Ureter (tissue), 1 donor: ENCODE measurements around the gene IZUMO4. TPM values are rescaled to one million over a fixed set of nuclear protein-coding genes. Genes with fewer than 3 reads are reported as not detected.
"Not testable (repeated sequence)": the region's sequence is repeated elsewhere in the genome, so short reads cannot be mapped to it uniquely, and the experiment has no call there.

Experiments
- DNase-seq: peaks from one replicate; pipeline ENCODE4 v3.0.0-alpha.2; 2020; ENCODE audit warnings: low spot score
- total RNA-seq: library from RNA; stranded (reverse); gene quantifications from one replicate; pipeline ENCODE4 v1.2.4, GENCODE V29; 2023
- donor health status: DM: yes; HTN: yes; CAD: no.

The IZUMO4 gene
- total RNA-seq, 1 donor from 2014 or later = 5.9 TPM

DNA sequence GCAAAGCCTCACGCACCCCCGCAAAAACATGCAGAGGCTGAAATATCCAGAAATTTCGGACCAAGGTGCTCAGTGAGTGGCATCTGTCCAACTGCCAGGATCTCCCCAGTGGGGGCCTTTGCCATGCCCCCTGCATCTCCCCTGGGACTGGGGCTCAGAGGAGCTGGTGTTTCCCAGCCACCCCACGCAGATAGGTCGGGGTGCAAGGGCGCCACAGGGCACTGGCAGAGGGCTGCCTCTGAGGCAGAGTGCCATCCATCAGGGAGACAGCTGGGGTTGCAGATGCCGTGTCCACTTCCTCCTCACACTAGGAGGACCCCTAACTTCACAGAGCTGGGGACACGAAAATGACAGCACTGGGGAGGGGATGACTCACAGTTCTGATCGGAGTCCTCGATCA lies 26.3 kb downstream of the IZUMO4 start:
- no peak for DNase-seq

DNA sequence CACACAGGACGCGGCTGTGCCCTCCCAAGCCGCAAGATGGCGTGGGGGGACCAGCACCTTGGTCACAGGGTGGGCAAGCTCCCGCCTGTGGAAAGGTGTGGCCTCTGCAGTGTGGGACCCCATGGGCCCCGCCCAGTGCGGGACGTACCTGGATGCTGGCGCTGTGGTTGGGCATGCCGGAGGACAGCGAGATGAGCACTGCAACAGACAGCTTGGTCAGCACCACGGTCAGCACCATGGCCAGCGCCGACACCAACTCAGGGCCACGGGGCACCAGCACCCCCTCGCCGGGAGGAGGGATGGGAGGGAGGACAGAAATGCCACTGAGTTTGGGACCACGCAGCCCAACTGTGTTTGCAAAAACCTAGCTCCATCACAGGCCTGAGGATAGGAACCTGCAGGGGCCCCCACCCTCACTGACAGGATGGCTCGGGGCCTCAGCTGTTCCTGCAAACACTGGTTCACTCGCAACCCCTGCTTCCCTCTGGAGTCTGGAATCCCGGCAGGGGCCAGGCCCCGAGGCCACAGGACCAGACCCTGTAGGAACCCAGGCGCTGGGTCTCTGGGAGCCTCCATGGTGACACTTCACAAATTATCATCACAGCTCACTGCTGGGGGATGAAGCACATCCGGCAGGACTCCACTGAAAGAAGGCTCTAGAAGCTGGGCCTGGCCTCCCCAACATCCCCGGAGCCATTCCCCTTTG lies 27.1 kb downstream of the IZUMO4 start:
- DNase-seq = no peak

DNA sequence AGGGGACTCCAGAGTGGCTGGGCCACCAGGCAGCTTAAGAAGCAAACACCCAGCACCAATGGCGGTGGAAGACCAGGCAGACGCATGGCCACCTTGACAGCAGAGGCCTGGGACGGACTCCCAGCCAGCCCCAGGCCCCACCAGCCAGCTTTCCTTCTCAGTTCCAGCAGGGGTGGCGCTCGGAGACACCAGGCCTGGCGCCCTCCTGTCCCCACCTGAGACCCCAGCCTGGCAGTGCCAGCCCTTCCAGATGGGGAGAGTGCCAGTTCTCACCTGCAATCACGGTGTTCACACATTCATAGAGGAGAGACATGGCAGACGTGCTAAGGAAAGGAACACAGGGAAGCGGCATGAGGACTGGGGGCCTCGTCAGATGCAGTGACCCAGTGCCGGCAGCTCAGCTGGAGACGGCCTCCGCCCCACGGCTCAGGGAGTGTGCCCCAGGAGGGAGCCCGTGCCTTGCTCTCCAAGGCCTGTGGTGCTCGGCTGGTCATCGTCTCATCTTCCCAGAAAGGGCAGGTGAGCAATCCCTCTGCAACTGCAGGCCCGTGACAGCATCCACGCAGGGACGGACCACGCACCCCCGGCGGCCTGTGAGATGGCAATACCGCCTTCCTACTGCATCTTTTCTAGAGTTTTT lies 30.3 kb downstream of the IZUMO4 start:
- DNase-seq = no peak

DNA sequence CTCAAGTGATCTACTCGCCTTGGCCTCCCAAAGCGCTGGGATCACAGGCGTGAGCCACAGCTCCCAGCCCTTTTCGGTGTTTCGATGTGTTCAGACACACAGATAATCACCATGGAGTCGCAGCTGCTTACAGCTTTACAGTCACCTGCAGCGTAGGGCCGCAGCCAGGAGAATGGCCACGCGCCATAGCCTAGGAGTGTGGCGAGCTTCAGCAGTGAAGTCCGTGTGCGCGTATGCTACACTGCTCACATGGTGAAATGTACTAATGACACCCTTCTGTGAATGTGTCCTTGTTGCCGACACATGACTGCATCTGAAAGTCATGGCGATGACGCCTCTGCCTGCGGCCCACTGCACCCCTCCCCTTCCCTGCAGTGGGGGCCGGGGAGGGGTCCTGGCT lies 31.0 kb downstream of the IZUMO4 start:
- DNase-seq = no peak

DNA sequence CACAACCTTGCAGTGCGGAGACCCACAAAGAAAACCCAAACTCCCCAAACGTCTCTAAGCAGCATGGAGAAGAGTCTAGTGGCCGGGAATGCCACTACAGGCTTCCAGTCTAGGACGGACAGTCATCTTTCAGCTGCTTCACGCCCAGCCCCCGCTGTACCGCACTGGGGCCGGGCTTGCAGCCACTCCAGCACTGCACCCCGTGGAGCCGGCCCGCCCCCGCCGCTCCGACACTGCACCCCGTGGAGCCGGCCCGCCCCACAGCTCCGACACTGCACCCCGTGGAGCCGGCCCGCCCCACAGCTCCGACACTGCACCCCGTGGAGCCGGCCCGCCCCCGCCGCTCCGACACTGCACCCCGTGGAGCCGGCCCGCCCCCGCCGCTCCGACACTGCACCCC lies 31.5 kb downstream of the IZUMO4 start:
- not testable (repeated sequence) for DNase-seq

DNA sequence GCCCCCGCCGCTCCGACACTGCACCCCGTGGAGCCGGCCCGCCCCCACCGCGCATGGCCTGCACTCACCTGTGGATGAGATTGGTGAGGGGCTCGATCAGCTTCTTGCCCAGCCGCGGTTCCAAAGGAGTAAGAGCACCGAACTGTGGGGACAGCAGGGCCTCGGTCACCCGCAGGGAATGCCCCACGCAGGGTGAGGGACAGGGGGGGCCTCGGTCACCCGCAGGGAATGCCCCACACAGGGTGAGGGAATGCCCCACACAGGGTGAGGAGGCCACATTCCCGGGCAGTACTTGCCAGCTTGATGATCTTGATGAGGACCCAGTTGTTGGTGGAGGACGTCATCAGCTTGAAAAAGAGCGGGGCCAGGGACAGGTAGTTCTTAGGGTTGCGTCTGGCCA lies 32.3 kb downstream of the IZUMO4 start:
- DNase-seq = no peak

DNA sequence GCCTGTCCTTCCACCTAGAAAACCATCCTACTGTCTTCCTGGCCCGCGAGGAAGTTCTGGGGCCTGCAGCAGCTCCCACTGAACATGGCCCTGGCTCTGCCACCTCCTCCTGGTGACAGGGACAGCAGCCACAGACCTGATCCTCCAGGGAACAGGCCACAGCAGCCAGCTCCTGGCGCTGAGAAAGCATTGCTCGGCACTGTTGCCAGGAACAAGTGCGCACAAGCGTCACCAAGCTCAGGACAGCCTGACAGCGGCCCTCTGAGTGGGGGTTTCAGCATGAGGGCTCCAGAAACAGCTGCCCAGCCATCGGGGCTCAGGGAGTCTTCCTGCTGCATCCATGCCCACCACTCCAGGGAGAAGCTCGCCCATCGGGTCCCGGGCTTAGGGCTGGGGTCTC lies 32.8 kb downstream of the IZUMO4 start:
- no peak for DNase-seq

DNA sequence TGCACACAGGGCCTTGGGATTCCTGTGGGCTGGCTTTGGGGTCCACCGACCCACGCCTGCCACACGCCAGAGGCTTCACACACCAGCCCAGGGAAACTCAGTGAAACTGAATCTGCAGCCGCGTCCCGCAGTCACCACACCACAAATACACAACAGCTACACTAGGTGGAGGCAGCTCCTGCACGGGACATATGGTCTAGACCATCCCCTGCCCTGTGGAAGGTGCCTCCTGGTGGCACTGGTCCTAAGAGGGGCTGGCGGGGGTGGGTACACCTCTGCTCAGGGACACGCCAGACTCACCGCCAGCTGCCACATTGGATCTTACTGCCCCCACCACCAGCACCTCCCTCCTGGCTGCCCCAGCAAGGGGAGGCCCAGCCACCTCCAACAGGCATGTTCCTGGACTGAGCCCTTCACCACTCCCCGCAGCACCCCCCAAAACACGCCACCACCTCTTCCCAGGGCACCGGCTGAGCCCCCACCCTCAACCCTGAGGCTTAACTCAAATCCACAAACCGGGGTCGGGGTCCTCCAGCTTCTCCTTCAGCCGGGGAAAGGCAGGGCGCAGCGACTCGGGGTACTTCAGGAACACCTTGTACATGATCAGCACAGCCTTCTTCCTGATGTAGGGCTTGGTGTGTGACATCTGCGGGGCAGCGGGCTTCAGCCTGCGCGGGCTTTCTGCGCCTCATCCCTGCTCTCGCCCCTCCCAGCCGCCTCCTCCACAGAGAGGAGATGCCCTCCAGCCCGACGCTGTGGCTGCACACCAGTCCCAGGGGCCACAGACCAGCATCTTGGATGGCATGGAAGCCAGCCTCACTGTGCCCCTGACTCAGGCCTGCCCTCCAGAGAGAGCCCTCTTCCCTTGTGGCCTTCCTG lies 33.4 kb downstream of the IZUMO4 start:
- DNase-seq = no peak

DNA sequence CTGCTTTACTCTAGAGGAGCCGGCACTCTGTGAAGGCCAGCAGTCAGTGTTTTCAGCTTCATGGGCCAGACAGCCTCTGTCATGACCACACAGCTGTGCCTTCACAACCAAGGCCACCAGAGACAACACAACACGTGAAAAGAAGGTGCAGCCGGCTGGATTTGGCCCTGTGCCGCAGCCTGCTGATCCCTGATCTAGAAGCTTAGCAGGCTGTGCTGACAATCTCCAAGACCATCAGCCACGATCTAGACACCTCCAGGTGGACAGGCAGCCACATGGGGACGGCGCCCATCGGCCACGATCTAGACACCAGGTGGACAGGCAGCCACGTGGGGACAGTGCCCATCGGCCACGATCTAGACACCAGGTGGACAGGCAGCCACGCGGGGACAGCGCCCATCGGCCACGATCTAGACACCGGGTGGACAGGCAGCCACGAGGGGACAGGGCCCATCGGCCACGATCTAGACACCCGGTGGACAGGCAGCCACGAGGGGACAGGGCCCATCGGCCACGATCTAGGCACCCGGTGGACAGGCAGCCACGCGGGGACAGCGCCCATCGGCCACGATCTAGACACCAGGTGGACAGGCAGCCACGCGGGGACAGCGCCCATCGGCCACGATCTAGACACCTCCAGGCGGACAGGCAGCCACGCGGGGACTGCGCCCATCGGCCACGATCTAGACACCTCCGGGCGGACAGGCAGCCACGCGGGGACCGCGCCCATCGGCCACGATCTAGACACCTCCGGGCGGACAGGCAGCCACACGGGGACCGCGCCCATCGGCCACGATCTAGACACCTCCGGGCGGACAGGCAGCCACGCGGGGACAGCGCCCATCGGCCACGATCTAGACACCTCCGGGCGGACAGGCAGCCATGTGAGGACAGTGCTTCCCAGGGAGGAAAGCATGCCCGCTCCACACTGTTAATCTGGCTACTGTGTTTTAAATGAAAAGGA lies 34.6 kb downstream of the IZUMO4 start:
- not testable (repeated sequence) for DNase-seq

DNA sequence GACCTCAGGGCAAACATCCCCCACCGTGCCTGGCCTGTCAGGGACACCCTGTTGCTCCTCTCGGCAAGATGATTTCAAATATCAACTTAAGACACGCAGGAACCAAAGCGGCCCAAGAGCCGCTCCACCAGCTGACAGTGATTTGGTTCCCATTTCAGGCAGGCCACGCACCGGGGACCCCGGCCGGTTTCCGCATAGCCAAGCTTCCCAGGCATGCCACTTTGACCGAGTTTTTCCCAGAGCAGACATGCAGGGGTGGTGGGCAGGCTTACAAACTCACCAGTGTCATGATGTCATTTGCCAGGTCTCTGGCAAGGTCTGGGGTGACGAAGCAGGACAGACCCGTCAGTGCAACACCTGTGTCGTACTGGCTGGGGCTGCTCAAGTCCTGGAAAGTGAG lies 35.5 kb downstream of the IZUMO4 start:
- no peak for DNase-seq

DNA sequence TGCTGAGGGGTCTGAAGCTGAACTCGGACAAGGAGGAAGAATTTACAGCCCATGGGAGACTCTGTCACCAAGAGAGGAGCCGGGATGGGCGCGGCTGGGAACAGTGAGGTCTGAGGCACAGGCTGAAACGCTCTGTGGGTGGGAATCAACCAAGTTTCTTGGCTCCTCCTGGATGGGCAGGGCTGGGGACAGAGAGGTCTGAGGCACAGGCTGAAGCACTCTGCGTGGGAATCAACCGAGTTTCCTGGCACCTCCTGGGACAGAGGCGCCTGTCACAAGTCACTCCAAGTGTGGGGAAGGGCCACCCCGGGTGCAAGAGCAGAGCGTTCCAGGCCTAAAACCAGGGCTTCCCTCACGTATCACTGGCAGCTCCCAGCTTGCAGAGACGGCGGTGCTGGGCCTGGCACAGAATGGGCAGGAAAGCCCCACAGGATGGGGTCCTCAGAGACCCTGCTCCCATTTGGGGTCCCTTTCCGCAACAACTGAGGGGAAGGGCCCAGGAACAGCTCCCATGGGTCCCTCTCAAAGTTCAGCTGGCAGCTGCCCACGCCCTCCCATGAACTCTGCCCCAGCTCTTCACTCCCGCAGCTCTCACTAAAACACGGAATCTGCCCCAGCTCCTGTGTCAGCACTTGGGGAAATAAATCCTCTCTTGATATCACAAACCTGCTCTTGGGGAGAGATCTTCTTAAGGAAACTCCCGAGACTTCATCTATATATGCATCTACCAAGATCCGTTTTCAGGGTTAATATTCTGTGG lies 36.2 kb downstream of the IZUMO4 start:
- DNase-seq = no peak

DNA sequence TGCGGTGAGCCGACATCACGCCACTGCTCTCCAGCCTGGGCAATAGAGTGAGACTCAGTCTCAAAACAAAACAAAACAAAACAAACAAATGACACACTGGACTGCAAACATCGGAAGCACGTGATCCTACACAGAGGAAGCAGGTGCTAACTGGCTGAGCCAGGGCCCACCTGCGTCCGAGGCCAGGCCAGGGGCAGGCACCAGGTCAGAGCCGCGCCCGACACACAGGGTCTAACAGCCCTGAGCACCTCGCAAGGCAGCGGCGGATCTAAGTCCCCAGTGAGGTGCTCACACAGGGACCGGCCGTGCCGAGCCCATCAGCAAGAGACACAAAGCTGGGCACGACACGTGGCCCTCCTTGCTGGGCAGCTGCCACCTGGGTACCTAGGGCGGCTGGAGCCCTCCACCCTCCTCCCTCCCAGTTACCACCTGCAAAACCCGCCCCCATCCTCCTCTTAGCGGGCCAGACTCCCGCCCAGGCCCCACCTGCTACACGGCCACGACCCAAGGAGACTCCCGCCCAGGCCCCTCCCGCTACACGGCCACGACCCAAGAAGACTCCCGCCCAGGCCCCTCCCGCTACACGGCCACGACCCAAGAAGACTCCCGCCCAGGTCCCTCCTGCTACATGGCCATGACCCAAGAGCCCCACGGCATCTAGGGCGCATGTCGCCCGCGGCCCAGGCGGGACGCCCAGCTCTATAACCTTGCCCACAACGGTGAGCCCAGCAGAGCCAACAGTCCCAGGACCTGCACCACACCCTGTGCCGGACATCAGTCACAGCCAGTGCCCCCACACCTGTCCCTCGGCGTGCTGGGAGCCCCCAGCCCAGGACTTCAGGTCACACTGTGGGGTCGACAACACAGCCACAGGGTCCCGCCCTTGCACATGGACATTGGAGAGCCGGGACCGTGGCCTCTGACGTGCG lies 39.0 kb downstream of the IZUMO4 start:
- DNase-seq = no peak

DNA sequence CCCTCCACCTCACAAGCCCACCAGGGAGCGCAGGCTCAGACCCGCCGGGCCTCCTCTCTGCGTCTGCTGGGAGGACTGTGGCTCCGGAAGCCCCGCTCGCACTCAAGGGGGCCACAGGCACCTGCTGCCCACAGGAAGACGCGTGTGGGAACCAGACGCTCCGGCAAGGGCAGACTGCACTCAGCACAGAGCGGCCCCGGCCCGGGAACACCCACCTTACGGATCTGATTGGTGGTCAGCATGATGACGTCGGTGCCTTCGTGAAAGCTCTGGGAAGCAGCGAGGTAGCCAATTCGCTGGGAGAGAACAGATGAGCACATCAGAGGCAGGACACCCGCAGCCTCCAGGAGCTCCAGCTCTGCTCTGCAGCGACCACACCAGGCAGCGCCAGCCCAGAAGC lies 40.1 kb downstream of the IZUMO4 start:
- DNase-seq = no peak

DNA sequence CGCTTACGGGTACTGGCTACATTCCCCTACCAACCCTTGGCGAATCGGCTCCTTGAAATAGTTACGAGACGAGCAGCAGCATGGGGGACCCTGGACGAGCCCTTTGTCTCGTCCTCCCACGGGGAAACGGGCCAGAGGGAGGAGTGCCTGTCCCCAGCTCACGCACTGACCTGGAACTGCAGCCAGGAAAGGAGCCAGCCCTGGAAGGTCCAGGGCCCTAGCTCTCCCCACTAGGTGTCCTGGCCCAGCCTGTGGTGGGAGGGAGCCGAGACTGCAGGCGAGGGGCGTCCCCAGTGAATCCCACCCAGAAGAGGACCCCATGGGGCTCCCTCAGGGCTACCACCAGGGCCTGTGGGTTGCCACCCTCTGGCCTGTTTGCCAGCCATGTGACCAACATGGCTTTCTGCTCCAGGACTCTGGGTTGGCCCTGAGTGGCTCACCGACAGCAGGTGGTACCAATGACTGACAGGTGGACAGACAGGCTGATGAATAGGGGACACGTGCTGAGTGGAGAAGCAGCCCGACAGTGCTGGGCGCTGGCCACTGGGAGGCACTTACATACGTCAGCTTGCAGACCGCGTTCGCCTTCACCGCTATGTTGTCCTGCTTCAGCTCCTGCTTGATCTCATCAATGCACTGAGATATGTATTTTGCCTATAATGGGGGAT lies 41.5 kb downstream of the IZUMO4 start:
- DNase-seq = no peak

DNA sequence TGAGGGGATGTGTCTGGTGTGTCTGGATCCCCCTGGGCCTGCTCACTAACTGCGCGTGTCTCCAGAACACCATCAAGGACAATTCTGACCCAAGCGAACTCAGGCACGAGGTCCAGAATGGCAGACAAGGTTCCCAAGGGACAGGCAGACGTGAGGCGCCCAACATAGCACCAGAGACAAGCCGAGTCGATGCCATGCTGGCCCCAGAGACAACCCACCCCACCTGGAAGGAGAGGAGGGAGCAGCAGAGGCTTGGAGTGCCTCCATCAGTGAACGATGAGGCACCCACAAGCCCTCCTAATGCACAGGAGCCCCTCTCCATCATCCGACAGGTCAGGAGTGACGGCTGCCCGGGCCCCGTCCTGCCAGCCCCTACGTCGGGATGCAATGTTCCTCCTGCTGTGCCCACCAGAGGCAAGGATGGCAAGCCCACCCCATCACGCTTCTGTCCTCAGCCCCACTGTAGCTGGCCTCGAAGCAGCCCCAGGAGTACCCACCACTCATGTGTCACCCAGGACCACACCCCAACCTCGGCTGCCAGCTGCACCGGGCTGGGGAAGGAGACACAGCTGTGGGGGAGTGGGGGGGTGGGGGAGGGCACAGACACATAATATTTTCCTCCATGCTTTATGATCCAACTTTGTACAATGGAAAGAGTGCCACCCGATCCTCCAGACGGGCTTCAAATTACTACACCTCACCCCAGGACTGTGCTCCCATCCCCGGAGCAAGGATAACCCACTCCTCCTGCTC lies 42.8 kb downstream of the IZUMO4 start:
- no peak for DNase-seq

DNA sequence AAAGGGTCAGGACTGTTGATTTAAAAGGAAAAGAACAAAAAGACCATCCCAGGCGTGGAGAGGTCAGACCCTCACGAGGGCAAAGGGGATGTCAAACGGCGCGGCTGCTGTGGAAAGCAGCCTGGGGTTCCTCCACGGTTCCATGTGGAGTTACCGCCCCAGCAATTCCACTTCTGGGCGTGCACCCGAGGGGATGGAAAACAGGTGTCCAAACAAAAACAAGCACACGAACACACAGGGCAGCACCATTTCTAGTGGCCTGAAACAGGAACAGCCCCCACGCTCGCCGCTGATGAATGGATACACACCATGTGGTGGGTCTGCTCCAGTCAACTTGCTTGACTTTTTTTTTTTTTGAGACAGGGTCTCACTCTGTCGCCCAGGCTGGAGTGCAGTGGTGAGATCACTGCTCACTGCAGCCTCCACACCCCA lies 43.4 kb downstream of the IZUMO4 start:
- no peak for DNase-seq

DNA sequence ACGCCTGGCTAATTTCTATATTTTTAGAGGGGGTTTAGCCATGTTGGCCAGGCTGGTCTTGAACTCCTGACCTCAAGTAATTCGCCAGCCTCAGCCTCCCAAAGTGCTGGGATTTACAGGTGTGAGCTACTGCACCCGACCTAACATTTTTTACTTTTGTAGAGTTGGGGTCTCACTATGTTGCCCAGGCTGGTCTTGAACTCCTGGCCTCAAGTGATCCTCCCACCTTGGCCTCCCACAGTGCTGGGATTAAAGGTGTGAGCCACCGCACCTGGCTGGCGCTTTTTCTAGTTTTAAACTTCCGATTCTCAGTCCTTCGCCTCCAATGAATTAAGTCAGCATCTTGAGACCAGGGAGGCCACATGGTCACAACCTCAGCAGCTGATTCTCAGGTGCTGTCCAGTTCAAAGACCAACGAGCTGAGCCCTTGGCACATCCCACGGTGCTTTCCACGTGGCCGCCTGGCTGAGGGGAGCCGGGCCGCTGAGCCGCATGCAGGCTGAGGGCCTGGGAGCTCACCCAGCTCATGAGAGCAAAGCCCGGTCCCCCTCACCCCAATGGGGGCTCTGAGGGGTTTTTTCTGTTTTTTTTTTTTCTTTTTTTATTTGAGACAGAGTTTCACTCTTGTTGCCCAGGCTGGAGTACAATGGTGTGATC lies 45.6 kb downstream of the IZUMO4 start:
- no peak for DNase-seq

DNA sequence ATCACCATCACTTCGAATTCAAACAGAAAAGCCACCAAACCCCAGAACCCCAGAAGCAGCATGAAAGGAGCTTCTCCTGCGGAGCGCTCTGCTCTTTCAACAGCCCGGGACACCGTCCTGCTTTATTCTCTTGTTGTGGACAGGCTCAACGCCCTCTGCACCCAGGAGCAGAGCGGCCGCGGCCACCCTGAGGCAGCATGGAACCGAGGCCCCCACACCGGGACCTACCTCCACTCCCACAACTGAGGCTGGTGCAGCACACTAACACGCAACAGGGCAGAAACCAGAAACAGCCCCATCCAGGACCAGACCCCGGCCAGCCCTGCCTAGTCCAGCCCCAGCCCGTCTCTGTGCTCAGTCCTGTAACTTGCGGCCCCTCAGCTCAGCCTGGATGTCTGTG lies 47.5 kb downstream of the IZUMO4 start:
- DNase-seq = no peak
